ENCODE measurements around the gene CYTH2. TPM values are rescaled to one million over a fixed set of nuclear protein-coding genes. Genes with fewer than 3 reads are reported as not detected.

Gene CYTH2
- total and polyA plus RNA-seq, 4 donors: 29.9 to 109 (median 73.9) TPM

- H3K27ac ChIP-seq (ENCODE audit: low read depth, low read length): no peak overlapping the region
- H3K27me3 ChIP-seq (ENCODE audit: control insufficient read depth, insufficient read depth, low read length): peaks cover 7% of the 10 kb centered on the region
- no peak for DNase-seq (ENCODE audit: low read depth in 4 of 6, low spot score in 6 of 6)
- H3K36me3 ChIP-seq (ENCODE audit: control insufficient read depth, insufficient read depth, low read length): peaks cover 34% of the 10 kb centered on the region
- WGBS (ENCODE audit: insufficient coverage): 12% methylated on average over 26 of the region's 50 CpGs
- no peaks in the 10 kb centered on the region for H3K9me3 ChIP-seq (ENCODE audit: control insufficient read depth, insufficient read depth, low read length)
- peaks cover 43% of the 10 kb centered on the region for H3K4me1 ChIP-seq (ENCODE audit: control insufficient read depth, insufficient read depth, low read length)
- no peak overlapping the region for H3K4me3 ChIP-seq (ENCODE audit: low read depth, low read length)
These were observed 22.0 kb downstream of the CYTH2 start for GRCh38 chr19:48490981-48491792.

GRCh38 chr19:48491793-48492123 is 22.6 kb downstream of the CYTH2 start:
- H3K27ac ChIP-seq (ENCODE audit: low read depth, low read length): no peak overlapping the region
- WGBS (ENCODE audit: insufficient coverage): 29% methylated on average over 10 of the region's 10 CpGs
- DNase-seq (ENCODE audit: low read depth in 4 of 6, low spot score in 6 of 6): no peak
- no peak overlapping the region for H3K4me3 ChIP-seq (ENCODE audit: low read depth, low read length)
- peaks cover 7% of the 10 kb centered on the region for H3K27me3 ChIP-seq (ENCODE audit: control insufficient read depth, insufficient read depth, low read length)
- H3K9me3 ChIP-seq (ENCODE audit: control insufficient read depth, insufficient read depth, low read length): no peaks in the 10 kb centered on the region
- peaks cover 29% of the 10 kb centered on the region for H3K36me3 ChIP-seq (ENCODE audit: control insufficient read depth, insufficient read depth, low read length)
- H3K4me1 ChIP-seq (ENCODE audit: control insufficient read depth, insufficient read depth, low read length): peaks cover 43% of the 10 kb centered on the region

GRCh38 chr19:48492925-48493717 is 24.0 kb downstream of the CYTH2 start:
- WGBS (ENCODE audit: insufficient coverage): 3% methylated on average over 40 of the region's 47 CpGs
- Histone ChIP-seq H3K4me1 (ENCODE audit: control insufficient read depth, insufficient read depth, low read length) (peaks cover 53% of the 10 kb centered on the region), H3K27ac (ENCODE audit: low read depth, low read length) (peak overlapping the region; percentile 47)

GRCh38 chr19:48493718-48494401 is 24.7 kb downstream of the CYTH2 start:
- Histone ChIP-seq H3K27ac (ENCODE audit: low read depth, low read length) (peak overlapping the region; percentile 47), H3K9me3 (ENCODE audit: control insufficient read depth, insufficient read depth, low read length) (no peaks in the 10 kb centered on the region), H3K27me3 (ENCODE audit: control insufficient read depth, insufficient read depth, low read length) (peaks cover 7% of the 10 kb centered on the region), H3K36me3 (ENCODE audit: control insufficient read depth, insufficient read depth, low read length) (peaks cover 36% of the 10 kb centered on the region), H3K4me3 (ENCODE audit: low read depth, low read length) (peak overlapping the region; percentile 48), H3K4me1 (ENCODE audit: control insufficient read depth, insufficient read depth, low read length) (peaks cover 54% of the 10 kb centered on the region)
- WGBS (ENCODE audit: insufficient coverage): 4% methylated on average over 70 of the region's 70 CpGs
- no peak for DNase-seq (ENCODE audit: low read depth in 4 of 6, low spot score in 6 of 6)

More at GRCh38 chr19:48492925-48493717, 24.0 kb downstream of the CYTH2 start:
- peak overlapping the region; percentile 48 for H3K4me3 ChIP-seq (ENCODE audit: low read depth, low read length)
- DNase-seq (ENCODE audit: low read depth in 4 of 6, low spot score in 6 of 6): peak in 2 of 6 donors; percentile 86 to 91
- peaks cover 36% of the 10 kb centered on the region for H3K36me3 ChIP-seq (ENCODE audit: control insufficient read depth, insufficient read depth, low read length)
- H3K27me3 ChIP-seq (ENCODE audit: control insufficient read depth, insufficient read depth, low read length): peaks cover 7% of the 10 kb centered on the region
- H3K9me3 ChIP-seq (ENCODE audit: control insufficient read depth, insufficient read depth, low read length): no peaks in the 10 kb centered on the region

DNA sequence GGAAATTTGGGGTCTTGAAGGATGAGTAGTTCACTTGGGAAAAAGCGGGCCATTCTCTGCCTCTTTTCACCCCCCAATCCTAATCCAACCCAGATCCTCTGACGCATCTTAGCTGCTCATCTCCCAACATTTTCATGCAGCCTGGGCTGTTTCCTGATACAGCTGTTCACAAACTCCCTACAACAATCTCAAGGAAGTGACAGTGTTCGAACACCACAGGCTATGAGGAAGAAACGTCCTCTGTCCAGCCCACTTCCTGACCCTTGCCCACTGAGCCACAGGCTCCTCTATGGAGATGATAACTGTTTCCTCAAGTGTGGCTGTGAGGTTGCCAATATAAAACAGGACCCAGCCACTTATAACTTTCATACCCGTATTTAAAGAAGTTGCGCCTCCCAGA is 26.2 kb downstream of the CYTH2 start:
- H3K27ac ChIP-seq (ENCODE audit: low read depth, low read length): no peak overlapping the region
- DNase-seq (ENCODE audit: low read depth in 4 of 6, low spot score in 6 of 6): no peak
- H3K36me3 ChIP-seq (ENCODE audit: control insufficient read depth, insufficient read depth, low read length): peaks cover 40% of the 10 kb centered on the region
- H3K4me1 ChIP-seq (ENCODE audit: control insufficient read depth, insufficient read depth, low read length): peaks cover 50% of the 10 kb centered on the region
- 85% methylated on average over 3 of the region's 6 CpGs for WGBS (ENCODE audit: insufficient coverage)
- H3K4me3 ChIP-seq (ENCODE audit: low read depth, low read length): no peak overlapping the region
- peaks cover 7% of the 10 kb centered on the region for H3K27me3 ChIP-seq (ENCODE audit: control insufficient read depth, insufficient read depth, low read length)
- no peaks in the 10 kb centered on the region for H3K9me3 ChIP-seq (ENCODE audit: control insufficient read depth, insufficient read depth, low read length)

- H3K4me3 ChIP-seq (ENCODE audit: low read depth, low read length): no peak overlapping the region
- H3K9me3 ChIP-seq (ENCODE audit: control insufficient read depth, insufficient read depth, low read length): no peaks in the 10 kb centered on the region
- 68% methylated on average over 45 of the region's 45 CpGs for WGBS (ENCODE audit: insufficient coverage)
- no peak for DNase-seq (ENCODE audit: low read depth in 4 of 6, low spot score in 6 of 6)
- H3K4me1 ChIP-seq (ENCODE audit: control insufficient read depth, insufficient read depth, low read length): peaks cover 41% of the 10 kb centered on the region
- H3K36me3 ChIP-seq (ENCODE audit: control insufficient read depth, insufficient read depth, low read length): peaks cover 50% of the 10 kb centered on the region
- H3K27me3 ChIP-seq (ENCODE audit: control insufficient read depth, insufficient read depth, low read length): peaks cover 2% of the 10 kb centered on the region
- H3K27ac ChIP-seq (ENCODE audit: low read depth, low read length): no peak overlapping the region
These were observed 28.0 kb downstream of the CYTH2 start for GRCh38 chr19:48496959-48497727.

DNA sequence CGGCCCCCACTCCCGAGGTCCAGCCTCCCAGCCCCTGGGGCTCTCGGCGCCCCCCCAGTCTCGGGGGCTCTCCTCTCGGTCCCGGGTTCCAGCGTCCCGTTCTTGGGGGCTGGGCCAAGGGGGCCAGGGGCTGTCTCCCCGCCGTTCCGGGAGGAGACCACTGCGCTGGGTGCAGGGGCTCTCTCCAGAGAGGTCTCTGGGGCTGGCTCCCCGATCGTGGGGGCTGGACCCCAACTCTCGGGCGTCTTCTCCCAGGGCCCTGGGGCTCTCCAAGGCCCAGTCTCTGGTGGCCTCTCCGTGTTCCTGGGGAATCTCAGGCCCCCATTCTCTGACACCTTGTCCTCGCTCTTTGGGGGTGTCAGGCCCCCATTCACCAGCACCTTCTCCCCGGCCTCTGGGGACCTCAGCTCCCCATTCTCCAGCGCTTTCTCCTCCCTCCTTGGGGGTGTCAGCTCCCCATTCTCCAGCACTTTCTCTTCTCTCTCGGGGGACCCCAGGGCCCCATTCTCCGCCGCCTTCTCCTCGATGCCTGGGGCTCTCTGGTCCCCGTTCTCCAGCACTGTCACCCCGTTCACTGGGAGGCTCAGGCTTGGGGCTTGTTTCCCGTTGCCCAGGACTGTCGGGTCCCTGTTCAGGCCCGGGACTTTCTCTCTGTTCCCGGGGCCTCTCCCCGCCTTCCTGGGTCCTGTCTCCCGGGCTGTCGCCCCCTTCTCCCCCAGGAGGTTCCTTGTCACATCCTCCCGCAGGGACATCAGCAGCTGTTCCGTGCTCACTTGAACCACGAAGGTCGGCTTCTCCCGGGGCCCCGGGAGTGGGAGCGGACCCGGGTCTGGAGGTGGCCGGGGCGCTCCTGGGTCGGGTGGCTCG is 28.8 kb downstream of the CYTH2 start:
- peaks cover 38% of the 10 kb centered on the region for H3K4me1 ChIP-seq (ENCODE audit: control insufficient read depth, insufficient read depth, low read length)
- no peak for DNase-seq (ENCODE audit: low read depth in 4 of 6, low spot score in 6 of 6)
- WGBS (ENCODE audit: insufficient coverage): 70% methylated on average over 44 of the region's 46 CpGs
- H3K9me3 ChIP-seq (ENCODE audit: control insufficient read depth, insufficient read depth, low read length): no peaks in the 10 kb centered on the region
- no peak overlapping the region for H3K27ac ChIP-seq (ENCODE audit: low read depth, low read length)
- H3K4me3 ChIP-seq (ENCODE audit: low read depth, low read length): no peak overlapping the region
- peaks cover 58% of the 10 kb centered on the region for H3K36me3 ChIP-seq (ENCODE audit: control insufficient read depth, insufficient read depth, low read length)
- peaks cover 2% of the 10 kb centered on the region for H3K27me3 ChIP-seq (ENCODE audit: control insufficient read depth, insufficient read depth, low read length)

GRCh38 chr19:48498595-48499311 is 29.6 kb downstream of the CYTH2 start:
- H3K27me3 ChIP-seq (ENCODE audit: control insufficient read depth, insufficient read depth, low read length): peaks cover 2% of the 10 kb centered on the region
- no peaks in the 10 kb centered on the region for H3K9me3 ChIP-seq (ENCODE audit: control insufficient read depth, insufficient read depth, low read length)
- no peak overlapping the region for H3K27ac ChIP-seq (ENCODE audit: low read depth, low read length)
- H3K4me3 ChIP-seq (ENCODE audit: low read depth, low read length): no peak overlapping the region
- WGBS (ENCODE audit: insufficient coverage): 62% methylated on average over 21 of the region's 59 CpGs
- no peak for DNase-seq (ENCODE audit: low read depth in 4 of 6, low spot score in 6 of 6)
- H3K36me3 ChIP-seq (ENCODE audit: control insufficient read depth, insufficient read depth, low read length): peaks cover 66% of the 10 kb centered on the region
- peaks cover 34% of the 10 kb centered on the region for H3K4me1 ChIP-seq (ENCODE audit: control insufficient read depth, insufficient read depth, low read length)
